Thymus (tissue), 14 donors: ENCODE data around the gene TPPP2. TPM values are rescaled to one million over a fixed set of nuclear protein-coding genes. Genes with fewer than 3 reads are reported as not detected.
"Not testable (repeated sequence)": the region's sequence is repeated elsewhere in the genome, so short reads cannot be mapped to it uniquely, and the experiment has no call there.

ENCODE experiments used
- DNase-seq, 9 donors: peaks; one replicate each; pipeline ENCODE4 v3.0.0-alpha.2; 2013; ENCODE audit warnings: low spot score in 9 of 9, low read depth in 6 of 9, missing footprints in 1 of 9
- H3K27ac ChIP-seq, 2 donors: one replicate each; pipeline ENCODE4 v1.5.1; 2013; ENCODE audit warnings: control low read depth in 1 of 2, low read depth in 1 of 2, low read length in 1 of 2, mild to moderate bottlenecking in 1 of 2, moderate library complexity in 1 of 2
- H3K27me3 ChIP-seq, 2 donors: one replicate each; pipeline ENCODE4 v1.5.1; 2013; ENCODE audit warnings: low read length in 1 of 2; ENCODE audit not compliant: control insufficient read depth in 2 of 2, insufficient read depth in 1 of 2
- H3K36me3 ChIP-seq, 2 donors: one replicate each; pipeline ENCODE4 v1.5.1; 2013; ENCODE audit warnings: low read length in 1 of 2, mild to moderate bottlenecking in 1 of 2, moderate library complexity in 1 of 2; ENCODE audit not compliant: control insufficient read depth in 2 of 2, insufficient read depth in 2 of 2
- H3K4me1 ChIP-seq, 2 donors: one replicate each; pipeline ENCODE4 v1.5.1; 2013; ENCODE audit warnings: low read length in 2 of 2; ENCODE audit not compliant: control insufficient read depth in 2 of 2, insufficient read depth in 2 of 2
- H3K4me3 ChIP-seq, 2 donors: one replicate each; pipeline ENCODE4 v1.5.1; 2013; ENCODE audit warnings: low read length in 2 of 2, control low read depth in 1 of 2, mild to moderate bottlenecking in 1 of 2
- H3K9me3 ChIP-seq, 2 donors: one replicate each; pipeline ENCODE4 v1.5.1; 2013; ENCODE audit warnings: low read length in 1 of 2, mild to moderate bottlenecking in 1 of 2; ENCODE audit not compliant: control insufficient read depth in 2 of 2, insufficient read depth in 1 of 2
- WGBS: extraction: QIAGEN DNeasy Blood & Tissue Kit; methylation state at CpG from one replicate; pipeline ENCODE4 v1.1.7; 2013; 5-methylcytosine and 5-hydroxymethylcytosine counted together
- long read RNA-seq, 10 donors: transcript quantifications; one replicate each; lab custom pipeline, GENCODE V29; 2026
- polyA plus RNA-seq: library from polyadenylated mRNA; stranded (reverse); fragments of 200-250 nt; gene quantifications from one replicate; pipeline ENCODE4 v1.2.3, GENCODE V29; 2013
- total RNA-seq: library from RNA; stranded (reverse); fragments of 120-200 nt; gene quantifications from one replicate; pipeline ENCODE4 v1.2.4, GENCODE V29; 2013
- donor health status: healthy.

Gene TPPP2
- total RNA-seq, result not detected
- polyA plus RNA-seq, result 0.30 TPM
- long read RNA-seq, donor 1, result 0 reads
- long read RNA-seq, donor 2, result 0 reads
- long read RNA-seq, donor 3, result 0 reads
- long read RNA-seq, donor 4, result 0 reads
- long read RNA-seq, donor 5, result 0 reads
- long read RNA-seq, donor 6, result 0 reads
- long read RNA-seq, donor 7, result 0 reads
- long read RNA-seq, donor 8, result 0 reads
- long read RNA-seq, donor 9, result 0 reads
- long read RNA-seq, donor 10, result 0 reads

DNA sequence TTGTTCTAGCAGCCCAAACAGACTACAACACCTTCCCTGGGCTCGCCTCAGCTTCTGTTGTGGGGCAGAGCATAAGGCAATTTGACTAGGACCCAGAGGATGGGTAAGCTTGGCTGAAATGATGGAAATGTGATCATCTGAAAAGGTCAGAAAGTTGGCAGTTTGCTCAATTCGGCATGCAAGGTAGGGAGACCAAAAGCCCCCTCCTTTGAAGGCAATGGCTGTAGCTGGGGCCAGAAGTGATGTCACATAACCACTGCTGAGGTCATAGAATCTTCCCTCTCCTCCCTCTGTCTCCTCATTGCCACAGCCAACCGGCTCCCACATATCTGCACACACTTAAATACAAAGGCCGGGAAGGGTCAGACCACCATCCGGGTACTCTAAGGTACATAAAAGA lies at the start of gene TPPP2:
TSS of gene TPPP2 (plus strand) at position 301 of the 400 bp plus-strand sequence. CDS start 365 bp downstream, outside the sequence.
- Histone ChIP-seq H3K9me3 (no peaks in the 10 kb centered on the region), H3K4me3 (no peak within 1 kb of the TSS), H3K27ac (no peak within 1 kb of the TSS), H3K27me3 (peaks cover 11 to 23% of the 10 kb centered on the region in 2 donors), H3K36me3 (no peaks in the 10 kb centered on the region), H3K4me1 (peaks cover 0 to 5% of the 10 kb centered on the region in 2 donors)
- no peak for DNase-seq
- WGBS, result 96% methylated on average over 5 of the region's 5 CpGs

DNA sequence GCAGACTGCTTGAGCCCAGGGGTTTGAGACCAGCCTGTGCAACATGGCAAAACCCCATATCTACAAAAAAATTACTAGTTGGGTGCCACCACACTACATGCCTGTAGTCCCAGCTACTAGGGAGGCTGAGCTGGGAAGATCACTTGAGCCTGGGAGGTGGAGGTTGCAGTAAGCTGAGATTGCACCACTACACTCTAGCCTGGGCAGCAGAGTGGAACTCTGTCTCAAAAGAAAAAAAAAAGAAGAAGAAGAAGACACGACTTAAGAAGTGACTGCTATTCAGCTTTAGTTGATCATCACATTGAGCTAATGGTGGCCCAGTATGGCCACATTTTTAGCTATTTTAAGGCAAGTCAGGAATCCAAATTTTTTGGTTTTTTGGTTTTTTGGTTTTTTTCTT lies 49.1 kb upstream of the TPPP2 start:
- H3K9me3 ChIP-seq, result no peaks in the 10 kb centered on the region
- H3K4me3 ChIP-seq, result no peak overlapping the region
- H3K27me3 ChIP-seq, result no peaks in the 10 kb centered on the region
- no peaks in the 10 kb centered on the region for H3K36me3 ChIP-seq
- no peaks in the 10 kb centered on the region for H3K4me1 ChIP-seq
- WGBS, result 88% methylated on average over 1 of the region's 1 CpG
- H3K27ac ChIP-seq, result no peak overlapping the region
- no peak for DNase-seq

GRCh38 chr14:20982646-20983369 lies 47.2 kb upstream of the TPPP2 start:
- Histone ChIP-seq H3K27ac (no peak overlapping the region), H3K9me3 (no peaks in the 10 kb centered on the region), H3K36me3 (no peaks in the 10 kb centered on the region), H3K4me3 (no peak overlapping the region), H3K27me3 (no peaks in the 10 kb centered on the region), H3K4me1 (no peaks in the 10 kb centered on the region)
- 92% methylated on average over 2 of the region's 2 CpGs for WGBS
- no peak for DNase-seq

DNA sequence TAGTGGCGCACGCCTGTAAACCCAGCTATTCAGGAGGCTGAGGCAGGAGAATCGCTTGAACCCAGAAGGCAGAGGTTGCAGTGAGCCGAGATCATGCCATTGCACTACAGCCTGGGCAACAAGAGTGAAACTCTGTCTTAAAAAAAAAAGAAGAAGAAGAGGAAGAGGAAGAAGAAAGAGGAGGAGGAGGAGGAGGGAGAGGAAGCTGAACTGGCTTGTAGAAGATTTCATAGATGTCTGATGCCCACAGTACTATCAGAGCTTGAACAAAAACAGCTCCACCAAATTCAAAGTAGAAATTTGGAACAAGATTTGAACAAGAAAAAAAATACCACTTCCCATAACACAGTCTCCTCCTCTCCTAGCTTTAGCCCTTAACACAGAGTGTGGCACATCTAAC lies 44.4 kb upstream of the TPPP2 start:
- not testable (repeated sequence) for H3K36me3 ChIP-seq, DNase-seq
- WGBS, result 97% methylated on average over 4 of the region's 4 CpGs

DNA sequence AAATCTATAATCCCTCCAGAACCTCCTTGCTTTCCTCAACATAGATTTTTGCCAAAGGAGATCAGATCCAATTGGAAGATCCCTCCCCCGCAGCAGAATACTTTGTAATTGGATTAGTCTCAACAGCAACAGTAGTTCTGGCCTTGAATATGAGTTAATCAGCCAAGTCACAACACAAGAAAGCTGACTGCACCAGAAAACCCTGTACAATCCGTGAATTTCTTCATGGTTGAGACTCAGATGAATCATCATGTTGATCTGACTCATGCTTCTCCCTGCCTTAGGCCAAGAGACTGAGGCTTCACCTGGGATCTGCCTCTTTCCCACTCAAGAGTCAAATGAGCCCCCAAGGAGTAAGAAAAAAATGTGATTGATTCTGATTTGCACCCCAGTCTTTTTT lies 43.2 kb upstream of the TPPP2 start:
- H3K9me3 ChIP-seq, result no peaks in the 10 kb centered on the region
- no peaks in the 10 kb centered on the region for H3K27me3 ChIP-seq
- peaks cover under 1 to 3% of the 10 kb centered on the region in 2 donors for H3K36me3 ChIP-seq
- 88% methylated on average over 2 of the region's 2 CpGs for WGBS
- no peak overlapping the region for H3K4me3 ChIP-seq
- DNase-seq, result no peak
- peaks cover 14 to 18% of the 10 kb centered on the region in 2 donors for H3K4me1 ChIP-seq
- H3K27ac ChIP-seq, result no peak overlapping the region

More for the DNA sequence above, 44.4 kb upstream of the TPPP2 start:
- H3K27ac ChIP-seq, H3K9me3 ChIP-seq, H3K4me1 ChIP-seq, H3K4me3 ChIP-seq, H3K27me3 ChIP-seq: not testable (repeated sequence)

DNA sequence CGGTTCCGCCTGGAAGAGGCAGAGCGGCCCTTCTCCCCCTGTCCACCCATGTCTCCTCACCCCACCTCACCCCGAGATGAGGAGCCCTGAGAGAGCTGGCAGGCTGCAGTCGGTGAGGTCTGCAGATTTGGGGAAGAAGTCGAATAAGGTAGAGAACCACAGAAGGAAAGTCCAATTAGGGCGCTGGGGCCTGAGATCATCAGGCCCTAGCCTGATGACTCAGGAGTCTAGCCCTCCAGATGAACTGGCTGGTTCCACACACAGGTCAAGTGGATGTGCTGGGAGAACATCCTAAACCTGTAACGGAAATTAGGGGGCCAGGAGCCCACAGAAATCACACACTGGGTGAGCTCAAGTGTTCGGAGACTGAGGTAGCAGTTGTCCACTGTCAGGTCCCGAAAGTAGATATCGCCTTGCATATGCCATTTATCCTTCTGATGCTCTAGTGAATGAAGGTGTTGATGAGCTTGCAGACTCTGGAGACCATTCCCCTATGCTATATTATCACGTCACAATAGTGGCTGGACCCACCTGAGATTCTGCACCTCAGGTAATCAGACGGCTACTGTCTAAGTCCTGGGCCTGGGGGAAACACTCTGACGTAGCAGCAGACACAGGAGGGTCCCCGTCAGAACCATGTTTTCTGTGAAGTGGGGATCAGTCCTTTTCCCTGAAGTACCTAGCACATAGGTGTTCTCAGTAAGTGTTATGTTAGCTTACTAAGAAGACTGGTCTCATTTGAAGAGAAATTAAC lies 41.1 kb upstream of the TPPP2 start:
- Histone ChIP-seq H3K27me3 (no peaks in the 10 kb centered on the region), H3K27ac (peak overlapping the region; percentile 80), H3K4me3 (peak overlapping the region; percentile 85 to 87), H3K4me1 (peaks cover 16 to 20% of the 10 kb centered on the region in 2 donors), H3K9me3 (no peaks in the 10 kb centered on the region), H3K36me3 (peaks cover 14 to 23% of the 10 kb centered on the region in 2 donors)
- WGBS, result 93% methylated on average over 15 of the region's 15 CpGs
- peak in 1 of 9 donors; percentile 16 for DNase-seq

- no peak for DNase-seq
- peak overlapping the region; percentile 85 to 87 for H3K4me3 ChIP-seq
- WGBS, result 3% methylated on average over 11 of the region's 11 CpGs
- H3K4me1 ChIP-seq, result peaks cover 16 to 20% of the 10 kb centered on the region in 2 donors
- H3K36me3 ChIP-seq, result peaks cover 19 to 28% of the 10 kb centered on the region in 2 donors
- no peaks in the 10 kb centered on the region for H3K27me3 ChIP-seq
- no peaks in the 10 kb centered on the region for H3K9me3 ChIP-seq
- peak overlapping the region; percentile 64 to 80 for H3K27ac ChIP-seq
Observed at GRCh38 chr14:20989471-20989786, 40.6 kb upstream of the TPPP2 start.

DNA sequence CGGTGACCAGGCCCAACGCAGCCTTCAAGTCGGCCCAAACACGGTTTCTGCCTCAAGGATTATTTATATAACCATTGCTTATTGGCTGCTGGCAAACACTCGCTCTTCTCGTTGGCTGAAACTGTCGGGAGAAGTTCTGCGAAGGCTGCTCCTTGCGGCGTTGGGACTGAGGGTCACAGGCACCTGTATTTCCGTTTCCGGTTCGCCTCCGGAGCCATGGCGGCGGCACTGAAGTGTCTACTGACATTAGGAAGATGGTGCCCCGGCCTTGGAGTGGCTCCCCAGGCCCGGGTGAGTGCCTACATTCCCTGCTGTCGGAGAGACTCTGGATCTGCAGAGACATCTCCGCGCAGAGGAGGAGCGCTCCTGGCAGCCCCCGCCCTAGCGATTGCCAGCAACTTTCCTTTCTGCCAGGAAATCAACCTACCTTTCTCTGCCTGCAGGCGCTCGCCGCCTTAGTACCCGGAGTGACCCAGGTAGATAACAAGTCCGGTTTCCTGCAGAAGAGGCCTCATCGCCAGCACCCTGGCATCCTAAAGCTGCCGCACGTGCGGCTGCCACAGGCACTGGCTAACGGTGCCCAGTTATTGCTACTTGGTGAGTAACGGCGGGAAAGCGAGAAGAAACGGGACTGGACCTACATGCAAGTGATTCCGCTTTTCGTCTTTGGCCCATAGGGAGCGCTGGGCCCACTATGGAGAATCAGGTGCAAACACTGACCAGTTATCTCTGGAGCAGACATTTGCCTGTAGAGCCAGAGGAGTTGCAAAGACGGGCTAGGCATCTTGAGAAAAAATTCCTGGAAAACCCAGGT lies 40.0 kb upstream of the TPPP2 start, which contains the start of gene METTL17:
TSS of gene METTL17 (plus strand) at position 194 of the 814 bp plus-strand sequence. CDS start at position 217, 23 bp downstream.
- WGBS, result under 1% methylated on average over 42 of the region's 42 CpGs

More for the DNA sequence above, 40.0 kb upstream of the TPPP2 start, which contains the start of gene METTL17:
- Histone ChIP-seq H3K9me3 (no peaks in the 10 kb centered on the region), H3K36me3 (peaks cover 25 to 34% of the 10 kb centered on the region in 2 donors), H3K4me3 (peak within 1 kb of the TSS; percentile 85 to 87), H3K27me3 (no peaks in the 10 kb centered on the region), H3K4me1 (peaks cover 16 to 20% of the 10 kb centered on the region in 2 donors), H3K27ac (peak within 1 kb of the TSS; percentile 80 to 88)
- peak; percentile 80 to 96 (median 85) for DNase-seq
